GM12878 (cell line): ENCODE data around the gene IQGAP2. TPM values are rescaled to one million over a fixed set of nuclear protein-coding genes. Genes with fewer than 3 reads are reported as not detected.

ENCODE experiments used
- ATAC-seq: fragments of 200-7000 bp; cut with Tn5 transposase; 3 replicates; pipeline ENCODE4 v1.9.1; 2020; ENCODE audit warnings: mild to moderate bottlenecking, moderate library complexity
- BruUV-seq: library from RNA; stranded (reverse); fragments of 400-500 nt; replicated peaks from 2 replicates; lab custom pipeline; 2021; lab: Mats Ljungman, UMichigan
- CTCF ChIA-PET: fragments of 300-600 bp; sonication (Branson Sonifier 250); formaldehyde crosslinking; extraction: SDS; loops from one replicate; lab custom pipeline; 2021; ENCODE audit warnings: inconsistent platforms; lab: Yijun Ruan, JAX
- POLR2A ChIA-PET: fragments of 350-600 bp; formaldehyde crosslinking; extraction: SDS; loops from one replicate; lab custom pipeline; 2021; ENCODE audit warnings: inconsistent platforms; lab: Charles Lee
- RAD21 ChIA-PET: fragments of 300-600 bp; sonication (Branson Sonifier 250); formaldehyde crosslinking; loops from one replicate; lab custom pipeline; 2023; ENCODE audit warnings: antibody characterized with exemption; ENCODE audit not compliant: unreplicated experiment; lab: Charles Lee
- SMC1A ChIA-PET: fragments of 300-600 bp; sonication (Branson Sonifier 250); formaldehyde crosslinking; loops from one replicate; lab custom pipeline; 2023; ENCODE audit not compliant: unreplicated experiment, uncharacterized antibody; lab: Charles Lee
- DNase-seq: peaks from one replicate; pipeline ENCODE4 v3.0.0-alpha.2; 2011; ENCODE audit warnings: low read depth, low spot score
- FAIRE-seq: peaks from 3 replicates; lab custom pipeline; 2011; peaks lifted over from hg19 to GRCh38; lab: Jason Lieb, UNC
- H2AFZ ChIP-seq: 2 replicates; pipeline ENCODE4 v1.6.0; 2011; ENCODE audit warnings: low read depth, low read length, control low read depth; ENCODE audit not compliant: control insufficient read depth
- H3K27ac ChIP-seq: 2 replicates; pipeline ENCODE4 v1.5.1; 2011; ENCODE audit warnings: control low read depth; ENCODE audit not compliant: control insufficient read depth, insufficient read depth
- H3K27me3 ChIP-seq, 2 experiments: replicated peaks in 1 of 2; 2 replicates each; pipeline versions ENCODE4 v1.6.0 to v1.6.1; 2011; ENCODE audit warnings: low read length in 1 of 2; ENCODE audit not compliant: control insufficient read depth in 2 of 2, insufficient read depth in 2 of 2
- H3K36me3 ChIP-seq, 2 experiments: 2 replicates each; pipeline ENCODE4 v1.5.1; 2011; ENCODE audit warnings: low read length in 1 of 2; ENCODE audit not compliant: control insufficient read depth in 2 of 2, insufficient read depth in 2 of 2
- H3K4me1 ChIP-seq: 2 replicates; pipeline ENCODE4 v1.6.1; 2011; ENCODE audit warnings: mild to moderate bottlenecking, low read length, moderate library complexity, mixed read lengths; ENCODE audit not compliant: control insufficient read depth, insufficient read depth
- H3K4me2 ChIP-seq: 2 replicates; pipeline ENCODE4 v1.6.0; 2011; ENCODE audit warnings: control low read depth; ENCODE audit not compliant: control insufficient read depth, insufficient read depth
- H3K4me3 ChIP-seq: fragments of 200-600 bp; sonication (generic); 2 replicates; pipeline ENCODE4 v1.5.1; 2016
- H3K79me2 ChIP-seq: 2 replicates; pipeline ENCODE4 v1.6.0; 2011; ENCODE audit warnings: low read length; ENCODE audit not compliant: control insufficient read depth, insufficient read depth
- H3K9ac ChIP-seq: 2 replicates; pipeline ENCODE4 v1.8.0; 2011; ENCODE audit warnings: low read length, control low read depth, mixed read lengths; ENCODE audit not compliant: control insufficient read depth, insufficient read depth
- H3K9me3 ChIP-seq: replicated peaks from 3 replicates; pipeline ENCODE4 v1.5.1; 2011; ENCODE audit warnings: mild to moderate bottlenecking, low read length; ENCODE audit not compliant: control insufficient read depth, insufficient read depth
- H4K20me1 ChIP-seq: 2 replicates; pipeline ENCODE4 v1.6.0; 2011; ENCODE audit not compliant: control insufficient read depth, insufficient read depth
- ASH2L ChIP-seq: fragments of 300-600, 200-600 bp; sonication (generic); IDR thresholded peaks from 2 replicates; pipeline ENCODE4 v1.6.1; 2017; ENCODE audit warnings: low read depth, mild to moderate bottlenecking, borderline replicate concordance
- EP300 ChIP-seq, 2 experiments: fragments of 150-350 bp in 1 of 2; IDR thresholded peaks; 2 replicates each; pipeline ENCODE4 v1.6.1; 2011 to 2012; ENCODE audit warnings: low read depth in 2 of 2, low read length in 2 of 2, borderline replicate concordance in 1 of 2, improper control_type of control experiment in 1 of 2, inconsistent platforms in 1 of 2; ENCODE audit not compliant: control insufficient read depth in 1 of 2
- FOXK2 ChIP-seq: fragments of 450-650 bp; IDR thresholded peaks from 2 replicates; pipeline ENCODE4 v1.6.1; 2017; ENCODE audit warnings: mild to moderate bottlenecking, moderate library complexity
- FOXM1 ChIP-seq: IDR thresholded peaks from 2 replicates; pipeline ENCODE4 v1.6.1; 2012; ENCODE audit warnings: low read depth, mild to moderate bottlenecking, inconsistent platforms, low read length, moderate library complexity
- GABPA ChIP-seq: IDR thresholded peaks from 2 replicates; pipeline ENCODE4 v1.6.1; 2014; ENCODE audit warnings: antibody characterized with exemption, low read depth, mild to moderate bottlenecking, inconsistent platforms
- IRF4 ChIP-seq: IDR thresholded peaks from 2 replicates; pipeline ENCODE4 v1.6.1; 2011; ENCODE audit warnings: low read depth, low read length
- MYC ChIP-seq: IDR thresholded peaks from 2 replicates; pipeline ENCODE4 v1.6.1; 2011; ENCODE audit warnings: mild to moderate bottlenecking, low read length, moderate library complexity, inconsistent platforms; ENCODE audit not compliant: insufficient read depth, insufficient replicate concordance, insufficient read length, severe bottlenecking
- PAX8 ChIP-seq: fragments of 450-650 bp; IDR thresholded peaks from 2 replicates; pipeline ENCODE4 v1.6.1; 2017; ENCODE audit warnings: mild to moderate bottlenecking, moderate library complexity
- POLR2A ChIP-seq: IDR thresholded peaks from 2 replicates; pipeline ENCODE4 v1.6.1; 2011; ENCODE audit warnings: low read depth, mild to moderate bottlenecking, low read length
- RCOR1 ChIP-seq: conservative IDR thresholded peaks from 2 replicates; pipeline ENCODE4 v1.6.1; 2012; ENCODE audit warnings: low read depth, low read length, improper control_type of control experiment
- SMC3 ChIP-seq: IDR thresholded peaks from 2 replicates; pipeline ENCODE4 v1.6.1; 2011; ENCODE audit warnings: low read length, improper control_type of control experiment, borderline replicate concordance
- SUPT20H ChIP-seq: IDR thresholded peaks from 2 replicates; pipeline ENCODE4 v1.6.1; 2011; ENCODE audit warnings: low read depth, mild to moderate bottlenecking, low read length, moderate library complexity, borderline replicate concordance; ENCODE audit not compliant: control insufficient read depth
- WRNIP1 ChIP-seq: IDR thresholded peaks from 2 replicates; pipeline ENCODE4 v1.6.1; 2011; ENCODE audit warnings: low read depth, low read length, improper control_type of control experiment, borderline replicate concordance
- YBX1 ChIP-seq: fragments of 450-650 bp; IDR thresholded peaks from 2 replicates; pipeline ENCODE4 v1.6.1; 2016; ENCODE audit warnings: antibody characterized with exemption
- WGBS: methylation state at CpG from one replicate; pipeline ENCODE4 v1.1.6; 2016; ENCODE audit warnings: low lambda C conversion rate; ENCODE audit not compliant: insufficient replicate concordance, insufficient coverage; ENCODE audit errors: missing lambda C conversion rate; 5-methylcytosine and 5-hydroxymethylcytosine counted together
- in situ Hi-C: fragments of 300-500 bp; cut with MboI; formaldehyde crosslinking; loops from 9 replicates; pipeline ENCODE4 v1.14.3; 2018; ENCODE audit warnings: mixed read lengths
- intact Hi-C: fragments of 100-400 bp; cut with micrococcal nuclease; formaldehyde crosslinking; loops from one replicate; pipeline ENCODE4 v1.14.2; 2022; ENCODE audit not compliant: unreplicated experiment
- polyA plus RNA-seq, 11 experiments: library from polyadenylated mRNA; depleted of rRNA in 4 of 11; unstranded in 6 of 11; stranded (reverse) in 5 of 11; fragments of >200 nt; fragmentation: Nextera tagmentation in 4 of 11; fragmentation: Illumina TruSeq in 1 of 11; extraction: Ambion mirVana in 4 of 11; extraction: Trizol in 1 of 11; gene quantifications; 1 replicate in 1 of 11; 2 replicates in 10 of 11; pipeline versions ENCODE4 v1.2.1 to v1.2.3, GENCODE V29; 2011 to 2016; ENCODE audit warnings: inconsistent platforms in 2 of 11, missing spikeins in 2 of 11, low read depth in 1 of 11
- total RNA-seq, 4 experiments: library from RNA; depleted of rRNA in 3 of 4; stranded (reverse); fragments of >200 nt in 3 of 4; fragmentation: Illumina TruSeq in 1 of 4; extraction: Trizol in 1 of 4; gene quantifications; 2 replicates each; pipeline versions ENCODE4 v1.2.1 to v1.2.3, GENCODE V29; 2013 to 2021
- TF ChIP-seq, protein P1 (sequence below): fragments of 450-650 bp; formaldehyde crosslinking; IDR thresholded peaks from 2 replicates; pipeline ENCODE4 v1.4.0; 2020; ENCODE audit warnings: mild to moderate bottlenecking, moderate library complexity
- TF ChIP-seq, protein P2 (sequence below): fragments of 450-650 bp; IDR thresholded peaks from 2 replicates; pipeline ENCODE4 v1.6.1; 2017; ENCODE audit warnings: low read depth, mild to moderate bottlenecking, moderate library complexity

Gene IQGAP2
- total and polyA plus RNA-seq, 10 of the 15 experiments (the other 5 are each of a cell fraction or from before 2014, with no cell fraction given), result 14.5 to 41.4 (median 21.8) TPM

DNA sequence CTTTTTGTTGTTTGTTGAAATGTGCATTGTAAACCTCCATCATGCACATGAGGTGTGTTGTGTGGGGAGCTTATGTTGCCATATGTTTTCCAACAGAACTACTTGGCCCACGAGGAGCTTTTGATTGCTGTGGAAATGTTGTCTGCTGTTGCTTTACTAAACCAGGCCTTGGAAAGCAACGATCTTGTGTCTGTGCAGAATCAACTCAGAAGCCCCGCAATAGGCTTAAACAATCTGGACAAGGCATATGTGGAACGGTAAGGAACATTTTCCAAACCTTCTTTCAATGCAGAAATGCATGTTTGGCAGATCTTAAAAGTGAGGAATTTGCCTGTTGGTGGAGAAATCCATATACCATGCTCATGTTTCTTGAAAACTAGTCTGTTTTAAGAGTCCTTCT is 197.6 kb downstream of the IQGAP2 start:
- intact Hi-C loops, result loop anchor here (1.0 to 5.0 kb wide), 3 partner anchors 116 to 267 kb away; partner anchors contain the start of gene F2R
- Histone ChIP-seq H3K36me3 (0 out of 4 replicates have a peak, but pooled peaks cover 0 to 3% of the 10 kb centered on the region in 2 experiments), H4K20me1 (no peaks in the 10 kb centered on the region), H3K4me2 (no peak overlapping the region), H3K4me3 (no peak overlapping the region), H3K9me3 (no peaks in the 10 kb centered on the region), H3K4me1 (no peaks in the 10 kb centered on the region), H2AFZ (no peak overlapping the region), H3K27me3 (no peaks in the 10 kb centered on the region), H3K27ac (no peak overlapping the region), H3K79me2 (no peaks in the 10 kb centered on the region), H3K9ac (no peak overlapping the region)
- no peak for ATAC-seq
- 73% methylated on average over 4 of the region's 4 CpGs for WGBS
- RAD21 ChIA-PET, result interaction anchor here (0.9 to 12.9 kb wide), 6 partner anchors 17 to 176 kb away, joined by 3 to 166 read pairs (median 13); no protein-coding TSS in a partner anchor
- CTCF ChIA-PET, result interaction anchor here (1.0 to 8.5 kb wide), 15 partner anchors 9 to 416 kb away, joined by 3 to 239 read pairs (median 5); no protein-coding TSS in a partner anchor
- POLR2A ChIA-PET, result interaction anchor here (0.6 kb wide), 1 partner anchor 174 kb away, joined by 3 read pairs; no protein-coding TSS in a partner anchor
- SMC1A ChIA-PET, result interaction anchor here (0.6 to 8.7 kb wide), 25 partner anchors 9 to 477 kb away, joined by 3 to 154 read pairs (median 4); no protein-coding TSS in a partner anchor
- BruUV-seq, result no TSS peak
- no peak for DNase-seq
- in situ Hi-C loops, result loop anchor here (5.0 kb wide), 1 partner anchor 42 kb away; no protein-coding TSS in a partner anchor
- FAIRE-seq, result no peak
- TF ChIP-seq YBX1 (no peak), MYC (no peak), SUPT20H (no peak), FOXK2 (no peak), EP300 (IDR thresholded peaks at IDR 0.05; ENCODE audit: borderline replicate concordance in 1 of 2, control insufficient read depth in 1 of 2, low read depth in 2 of 2, low read length in 2 of 2) (no peak), PAX8 (no peak), WRNIP1 (no peak), FOXM1 (no peak), POLR2A (no peak), RCOR1 (no peak), IRF4 (no peak), SMC3 (no peak), GABPA (no peak), ASH2L (no peak)
- TF ChIP-seq, protein P1, sequence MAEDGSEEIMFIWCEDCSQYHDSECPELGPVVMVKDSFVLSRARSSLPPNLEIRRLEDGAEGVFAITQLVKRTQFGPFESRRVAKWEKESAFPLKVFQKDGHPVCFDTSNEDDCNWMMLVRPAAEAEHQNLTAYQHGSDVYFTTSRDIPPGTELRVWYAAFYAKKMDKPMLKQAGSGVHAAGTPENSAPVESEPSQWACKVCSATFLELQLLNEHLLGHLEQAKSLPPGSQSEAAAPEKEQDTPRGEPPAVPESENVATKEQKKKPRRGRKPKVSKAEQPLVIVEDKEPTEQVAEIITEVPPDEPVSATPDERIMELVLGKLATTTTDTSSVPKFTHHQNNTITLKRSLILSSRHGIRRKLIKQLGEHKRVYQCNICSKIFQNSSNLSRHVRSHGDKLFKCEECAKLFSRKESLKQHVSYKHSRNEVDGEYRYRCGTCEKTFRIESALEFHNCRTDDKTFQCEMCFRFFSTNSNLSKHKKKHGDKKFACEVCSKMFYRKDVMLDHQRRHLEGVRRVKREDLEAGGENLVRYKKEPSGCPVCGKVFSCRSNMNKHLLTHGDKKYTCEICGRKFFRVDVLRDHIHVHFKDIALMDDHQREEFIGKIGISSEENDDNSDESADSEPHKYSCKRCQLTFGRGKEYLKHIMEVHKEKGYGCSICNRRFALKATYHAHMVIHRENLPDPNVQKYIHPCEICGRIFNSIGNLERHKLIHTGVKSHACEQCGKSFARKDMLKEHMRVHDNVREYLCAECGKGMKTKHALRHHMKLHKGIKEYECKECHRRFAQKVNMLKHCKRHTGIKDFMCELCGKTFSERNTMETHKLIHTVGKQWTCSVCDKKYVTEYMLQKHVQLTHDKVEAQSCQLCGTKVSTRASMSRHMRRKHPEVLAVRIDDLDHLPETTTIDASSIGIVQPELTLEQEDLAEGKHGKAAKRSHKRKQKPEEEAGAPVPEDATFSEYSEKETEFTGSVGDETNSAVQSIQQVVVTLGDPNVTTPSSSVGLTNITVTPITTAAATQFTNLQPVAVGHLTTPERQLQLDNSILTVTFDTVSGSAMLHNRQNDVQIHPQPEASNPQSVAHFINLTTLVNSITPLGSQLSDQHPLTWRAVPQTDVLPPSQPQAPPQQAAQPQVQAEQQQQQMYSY (CRISPR knock-in tag), result no peak
- TF ChIP-seq, protein P2, sequence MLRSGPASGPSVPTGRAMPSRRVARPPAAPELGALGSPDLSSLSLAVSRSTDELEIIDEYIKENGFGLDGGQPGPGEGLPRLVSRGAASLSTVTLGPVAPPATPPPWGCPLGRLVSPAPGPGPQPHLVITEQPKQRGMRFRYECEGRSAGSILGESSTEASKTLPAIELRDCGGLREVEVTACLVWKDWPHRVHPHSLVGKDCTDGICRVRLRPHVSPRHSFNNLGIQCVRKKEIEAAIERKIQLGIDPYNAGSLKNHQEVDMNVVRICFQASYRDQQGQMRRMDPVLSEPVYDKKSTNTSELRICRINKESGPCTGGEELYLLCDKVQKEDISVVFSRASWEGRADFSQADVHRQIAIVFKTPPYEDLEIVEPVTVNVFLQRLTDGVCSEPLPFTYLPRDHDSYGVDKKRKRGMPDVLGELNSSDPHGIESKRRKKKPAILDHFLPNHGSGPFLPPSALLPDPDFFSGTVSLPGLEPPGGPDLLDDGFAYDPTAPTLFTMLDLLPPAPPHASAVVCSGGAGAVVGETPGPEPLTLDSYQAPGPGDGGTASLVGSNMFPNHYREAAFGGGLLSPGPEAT, result no peak
